HG03095 (cell line): ENCODE measurements around the gene FCGR3A.
A peak's percentile ranks its signal among the peaks of the same experiment; 100 is the strongest.
"Not testable (repeated sequence)": the region's sequence is repeated elsewhere in the genome, so short reads cannot be mapped to it uniquely, and the experiment has no call there.

ENCODE experiments used
- ATAC-seq: cut with Tn5 transposase; IDR thresholded peaks from one replicate; pipeline ENCODE4 v1.9.1; 2021; ENCODE audit warnings: moderate library complexity; ENCODE audit not compliant: unreplicated experiment

FCGR3A gene

DNA sequence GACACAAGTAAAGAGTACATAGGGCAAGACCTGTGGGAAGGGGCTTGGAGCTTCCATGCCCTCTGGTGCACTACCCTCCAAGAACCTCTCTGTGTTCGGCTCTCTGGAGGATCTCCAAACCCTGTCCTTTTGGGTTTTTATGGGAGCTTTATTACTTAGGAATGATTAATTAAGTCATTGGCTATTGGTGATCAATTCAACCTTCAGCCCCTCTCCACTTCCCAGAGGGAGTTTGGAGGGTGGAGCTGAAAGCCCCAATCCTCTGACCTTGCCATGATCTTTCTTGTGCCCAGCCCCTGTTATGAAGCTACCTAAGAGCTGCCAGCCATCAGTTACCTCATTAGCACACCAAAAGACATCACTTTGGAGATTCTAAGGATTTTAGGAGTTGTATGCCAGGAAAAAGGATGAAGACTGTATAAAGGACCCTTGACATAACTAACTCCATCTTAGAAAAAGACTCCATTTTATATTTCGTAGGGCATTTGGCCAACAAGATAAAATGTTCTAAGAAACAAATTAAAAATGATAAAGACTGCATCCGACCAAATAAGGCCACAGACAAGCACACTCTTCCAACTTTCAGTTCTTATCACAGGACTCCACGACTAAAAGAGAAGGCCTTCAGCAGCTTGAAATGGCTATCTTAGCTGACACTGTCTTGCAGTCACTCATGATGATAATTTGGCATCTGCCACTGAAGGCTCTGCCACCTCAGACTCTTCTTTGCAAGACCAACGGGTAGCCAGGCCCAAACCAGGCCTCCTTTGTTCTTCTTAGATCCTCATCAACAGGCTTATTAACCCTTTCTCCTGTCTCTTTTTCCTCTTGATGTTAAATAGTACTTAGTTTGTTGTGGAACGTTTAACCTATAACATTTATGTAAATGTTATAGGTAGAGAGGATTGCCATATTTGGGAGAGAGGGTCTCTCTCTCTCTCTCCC, 8.2 kb upstream of the FCGR3A start:
- ATAC-seq: not testable (repeated sequence)

DNA sequence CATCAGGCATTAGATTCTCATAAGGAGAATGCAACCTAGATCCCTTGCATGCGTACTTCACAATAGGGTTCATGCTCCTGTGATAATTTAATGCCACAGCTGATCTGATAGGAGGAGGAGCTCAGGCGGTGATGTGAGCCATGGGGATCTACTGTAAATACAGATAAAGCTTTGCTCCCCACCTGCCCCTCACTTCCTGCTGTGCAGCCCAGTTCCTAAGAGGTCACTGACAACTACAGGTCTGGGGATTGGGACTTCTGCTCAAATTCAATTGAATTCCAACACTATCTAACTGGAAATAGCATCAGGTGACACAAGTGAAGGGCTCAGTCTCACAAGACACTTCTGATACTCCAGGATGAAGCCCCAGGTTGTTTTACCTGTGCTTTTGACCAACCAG, 7.4 kb upstream of the FCGR3A start:
- not testable (repeated sequence) for ATAC-seq

DNA sequence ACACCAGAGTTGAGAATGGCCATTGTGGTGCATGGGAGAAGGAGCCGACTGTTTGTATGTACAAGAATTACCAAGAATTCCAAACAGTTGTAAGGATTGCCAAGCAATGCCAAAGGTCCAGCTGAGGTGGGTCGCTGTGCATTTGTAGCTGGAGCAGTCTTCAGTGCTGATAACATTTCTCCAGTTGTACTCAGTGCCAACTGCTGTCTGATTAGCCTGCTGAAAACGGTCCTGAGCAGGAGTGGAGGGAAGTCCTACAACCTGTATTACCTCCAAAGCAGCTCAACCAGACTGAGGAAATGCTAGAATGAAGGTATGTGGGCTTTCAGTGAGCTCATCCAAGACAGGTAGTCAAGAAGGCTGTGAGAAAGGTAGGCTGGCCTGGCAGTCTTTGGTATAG, 6.5 kb upstream of the FCGR3A start:
- not testable (repeated sequence) for ATAC-seq

DNA sequence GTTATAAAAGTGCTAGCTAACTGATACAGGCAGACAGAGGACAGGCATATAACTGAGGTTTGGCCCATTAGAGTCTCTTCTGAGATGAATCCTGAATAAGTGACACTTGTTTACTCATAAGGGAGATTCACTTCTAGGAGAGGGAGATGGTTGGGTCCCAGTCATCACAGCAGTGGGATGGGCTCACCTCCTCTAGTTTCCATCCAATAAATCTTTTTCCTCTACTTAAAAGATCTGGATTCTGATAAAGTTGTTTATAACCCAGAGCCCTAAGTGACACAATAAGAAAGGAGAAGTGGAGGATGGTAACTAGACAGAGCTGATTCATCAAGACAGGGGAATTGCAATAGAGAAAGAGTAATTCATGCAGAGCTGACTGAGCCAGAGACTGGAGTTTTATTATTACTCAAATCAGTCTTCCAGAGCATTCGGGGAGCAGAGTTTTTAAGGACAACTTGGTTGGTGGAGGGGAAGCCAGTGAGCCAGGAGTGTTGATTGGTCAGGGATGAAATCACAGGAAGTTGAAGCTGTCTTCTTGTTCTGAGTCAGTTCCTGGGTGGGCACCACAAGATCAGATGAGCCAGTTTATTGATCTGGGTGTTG, 5.3 kb upstream of the FCGR3A start:
- not testable (repeated sequence) for ATAC-seq

DNA sequence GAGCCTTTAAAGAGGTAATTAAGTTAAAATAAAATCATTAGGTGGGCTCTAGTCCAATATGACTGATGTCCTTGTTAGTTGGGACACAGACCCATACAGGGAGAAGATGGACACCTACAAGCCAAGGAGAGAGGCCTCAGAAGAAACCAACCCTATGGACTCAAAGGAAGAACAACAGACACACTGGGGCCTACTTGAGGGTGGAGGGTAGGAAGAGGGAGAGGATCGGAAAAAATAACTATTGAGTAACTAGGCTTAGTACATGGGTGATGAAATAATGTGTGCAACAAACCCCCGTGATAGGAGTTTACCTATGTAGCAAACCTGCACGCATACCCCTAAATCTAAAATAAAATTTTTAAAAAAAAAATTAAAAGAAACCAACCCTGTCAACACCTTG, 4.7 kb upstream of the FCGR3A start:
- not testable (repeated sequence) for ATAC-seq

DNA sequence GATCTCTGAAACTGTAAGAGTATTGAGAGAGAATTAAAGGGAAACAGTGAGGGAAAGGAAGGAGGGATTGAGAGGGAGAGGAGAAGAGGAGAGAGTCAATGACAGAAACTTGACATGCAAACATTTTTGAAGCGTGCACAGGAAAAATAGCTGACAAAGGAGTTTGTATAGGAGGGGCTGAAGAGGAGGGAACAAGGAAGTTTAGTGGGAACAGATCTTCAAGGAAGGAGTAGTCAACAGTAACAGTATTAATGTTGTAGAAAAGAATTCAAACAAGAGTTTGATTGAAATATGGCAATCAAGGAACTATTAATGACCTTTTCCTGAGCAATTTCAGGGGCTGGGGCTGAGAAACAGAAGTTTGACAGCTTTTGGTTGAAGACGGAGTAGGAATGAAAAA, 4.0 kb upstream of the FCGR3A start:
- not testable (repeated sequence) for ATAC-seq

DNA sequence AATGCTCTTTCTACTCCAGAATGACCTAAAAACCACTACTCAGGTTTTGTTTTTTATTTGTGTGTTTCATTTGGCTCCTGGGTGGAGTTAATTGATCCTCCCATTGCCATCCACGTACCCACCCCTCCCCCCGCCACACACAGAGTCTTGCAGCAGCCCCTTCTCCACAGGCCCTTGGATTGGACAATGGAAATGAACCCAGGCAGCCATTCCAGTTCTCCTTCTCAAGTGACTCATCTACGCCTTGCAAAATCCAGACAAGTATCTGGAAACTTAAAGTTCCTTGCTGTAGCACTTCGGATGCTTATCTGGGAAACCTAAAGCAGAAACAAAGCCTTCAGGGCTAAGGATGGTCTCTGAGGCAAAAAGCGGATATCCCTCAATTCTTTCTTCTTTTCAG, 1.3 kb upstream of the FCGR3A start:
- not testable (repeated sequence) for ATAC-seq

DNA sequence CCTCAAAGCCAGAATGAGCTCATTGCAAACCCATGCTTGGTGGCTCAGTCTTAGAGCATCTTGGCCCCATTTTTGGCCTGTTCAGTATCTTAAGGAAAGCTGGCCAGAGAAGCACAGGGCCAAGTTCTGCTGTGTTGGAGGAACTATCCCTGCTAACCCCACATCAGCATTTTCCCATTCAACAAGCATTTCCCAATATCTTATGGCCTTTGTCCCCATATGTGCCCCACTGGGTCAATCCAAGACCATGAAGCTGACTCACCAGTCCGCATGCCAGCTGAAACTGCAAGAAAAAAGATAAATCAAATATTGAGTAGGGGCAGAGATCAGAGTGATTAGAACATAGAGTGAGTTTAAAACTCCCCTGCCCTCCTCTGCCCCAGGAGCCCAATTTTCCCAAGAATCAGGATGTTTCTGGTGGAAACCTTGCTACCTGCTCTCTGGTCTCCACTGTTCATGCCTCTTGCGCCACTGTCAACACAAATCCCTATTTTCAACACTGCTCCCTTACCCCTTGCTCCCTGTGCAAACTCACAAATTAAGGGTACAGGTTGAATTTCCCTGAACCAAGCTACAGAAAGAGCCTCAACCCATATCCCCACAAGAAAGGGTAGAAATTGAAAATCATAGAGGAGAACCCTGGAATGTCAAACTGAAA, 740 bp downstream of the FCGR3A start:
- not testable (repeated sequence) for ATAC-seq

DNA sequence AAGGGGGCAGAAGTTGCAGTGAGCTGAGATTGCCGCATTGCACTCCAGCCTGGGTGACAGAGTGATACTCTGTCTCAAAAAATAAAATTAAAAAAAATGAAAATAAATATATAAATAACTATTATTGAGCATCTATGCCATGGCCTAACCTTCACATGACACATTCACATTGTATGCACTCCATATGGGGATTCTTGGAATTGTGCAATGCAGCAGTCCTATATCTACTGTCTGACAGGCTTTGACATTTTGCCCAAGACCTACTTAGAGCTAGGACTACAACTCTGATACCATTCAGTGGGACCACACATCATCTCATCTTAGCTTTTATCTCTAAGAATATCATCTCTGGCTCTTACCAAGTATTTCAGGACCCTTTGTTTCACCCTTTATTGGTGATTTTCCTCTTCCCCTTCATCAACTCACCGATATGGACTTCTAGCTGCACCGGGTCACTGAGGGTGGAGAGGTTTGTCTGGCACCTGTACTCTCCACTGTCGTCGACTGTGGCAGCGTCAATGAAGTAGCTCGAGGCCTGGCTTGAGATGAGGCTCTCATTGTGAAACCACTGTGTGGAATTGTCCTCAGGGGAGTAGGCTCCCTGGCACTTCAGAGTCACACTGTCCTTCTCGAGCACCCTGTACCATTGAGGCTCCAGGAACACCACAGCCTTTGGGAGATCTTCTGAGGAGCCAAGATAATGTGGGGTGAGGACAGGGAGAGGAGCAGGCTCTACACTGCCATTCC, 1.4 kb downstream of the FCGR3A start:
- ATAC-seq: not testable (repeated sequence)

DNA sequence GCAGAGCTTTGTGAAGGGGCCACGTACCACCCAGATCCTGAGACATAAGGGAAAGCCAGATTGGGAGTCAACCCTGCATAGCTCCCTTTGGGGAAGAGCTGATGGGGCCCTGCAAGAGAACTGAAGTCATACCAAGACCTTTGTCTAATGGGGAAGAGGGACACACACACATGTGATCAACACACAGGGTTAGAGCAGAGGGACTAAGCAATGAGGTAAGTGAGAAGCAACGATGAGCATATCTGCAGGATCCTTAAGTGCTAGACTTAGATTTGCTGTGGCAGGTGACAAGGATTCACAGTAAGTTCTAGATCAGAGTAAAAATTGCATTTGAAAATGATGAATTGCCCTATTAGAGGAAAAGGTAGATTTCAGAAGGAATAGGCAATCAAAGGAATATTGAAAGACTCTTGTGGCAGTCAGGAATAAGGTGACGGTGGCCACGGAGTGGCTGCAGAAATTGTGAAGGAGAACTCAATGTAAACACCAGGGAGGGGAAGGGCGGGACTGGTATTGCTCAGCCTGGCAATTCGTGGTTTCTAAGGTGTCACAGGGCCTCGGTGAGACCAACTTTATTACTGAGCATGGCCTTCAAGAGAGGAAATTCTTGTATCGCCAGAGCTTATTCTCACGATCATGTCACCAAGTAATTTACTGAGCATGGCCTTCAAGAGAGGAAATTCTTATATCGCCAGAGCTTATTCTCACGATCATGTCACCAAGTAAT, 4.5 kb downstream of the FCGR3A start:
- not testable (repeated sequence) for ATAC-seq

DNA sequence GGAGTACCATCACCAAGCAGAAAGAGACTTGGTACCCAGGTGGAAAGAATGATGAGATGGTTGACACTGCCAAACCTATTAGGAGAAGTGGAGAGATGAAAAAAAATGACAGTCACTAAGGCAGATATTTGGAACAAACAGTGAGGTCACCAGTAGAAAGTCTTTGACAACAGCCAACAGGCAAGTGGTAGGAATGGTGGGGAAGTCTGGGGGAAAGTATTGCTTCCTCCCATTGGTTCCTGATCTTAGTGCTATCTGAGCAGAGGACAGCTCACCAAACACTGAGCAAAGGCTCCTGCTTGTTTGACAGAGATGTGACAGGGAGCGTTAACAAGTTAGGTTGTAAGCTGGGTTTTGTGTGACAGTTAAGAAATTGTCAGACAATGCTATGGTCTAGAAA, 6.5 kb downstream of the FCGR3A start:
- not testable (repeated sequence) for ATAC-seq

DNA sequence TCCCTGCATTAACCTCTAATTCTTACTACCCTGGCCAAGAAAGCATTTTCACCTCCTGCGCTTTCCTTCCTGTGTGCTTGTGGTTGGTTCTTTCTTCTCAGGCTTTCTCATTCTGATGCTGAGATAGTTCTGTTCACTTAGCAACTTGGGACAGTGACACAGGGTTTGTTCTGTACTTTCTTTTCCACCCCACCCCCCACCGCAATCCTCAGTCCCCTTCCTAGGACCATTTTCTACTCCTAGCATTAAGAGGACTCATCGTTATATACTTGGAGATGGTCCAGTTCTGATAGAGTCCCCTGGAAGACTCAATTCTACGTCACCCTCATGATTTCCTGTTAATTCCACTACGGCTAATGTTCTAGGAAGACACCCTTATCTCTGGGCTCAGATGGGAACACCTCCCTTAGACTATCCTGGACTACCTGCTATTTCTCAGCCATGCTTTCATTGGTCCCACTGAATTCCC, 7.5 kb downstream of the FCGR3A start:
- peak; percentile 64 for ATAC-seq

DNA sequence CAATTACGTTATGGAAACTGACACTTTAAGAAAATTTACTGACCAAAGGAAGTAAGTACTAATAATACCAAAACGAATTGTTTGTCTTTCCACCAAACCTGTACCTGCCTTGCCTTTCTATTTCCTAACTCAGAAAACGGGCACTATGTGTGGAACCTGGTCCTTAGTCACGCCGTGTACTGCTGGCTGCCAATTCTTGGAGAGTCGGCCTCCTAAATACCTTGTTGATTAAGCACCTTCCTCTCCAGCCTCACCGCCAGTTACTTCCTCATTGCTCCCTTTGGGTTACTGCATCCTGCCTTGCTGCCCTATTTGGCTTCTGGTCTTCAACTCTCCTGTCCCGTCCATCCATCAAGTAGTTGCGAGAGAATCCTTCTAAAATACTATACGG, 9.1 kb downstream of the FCGR3A start:
- ATAC-seq: peak; percentile 18

DNA sequence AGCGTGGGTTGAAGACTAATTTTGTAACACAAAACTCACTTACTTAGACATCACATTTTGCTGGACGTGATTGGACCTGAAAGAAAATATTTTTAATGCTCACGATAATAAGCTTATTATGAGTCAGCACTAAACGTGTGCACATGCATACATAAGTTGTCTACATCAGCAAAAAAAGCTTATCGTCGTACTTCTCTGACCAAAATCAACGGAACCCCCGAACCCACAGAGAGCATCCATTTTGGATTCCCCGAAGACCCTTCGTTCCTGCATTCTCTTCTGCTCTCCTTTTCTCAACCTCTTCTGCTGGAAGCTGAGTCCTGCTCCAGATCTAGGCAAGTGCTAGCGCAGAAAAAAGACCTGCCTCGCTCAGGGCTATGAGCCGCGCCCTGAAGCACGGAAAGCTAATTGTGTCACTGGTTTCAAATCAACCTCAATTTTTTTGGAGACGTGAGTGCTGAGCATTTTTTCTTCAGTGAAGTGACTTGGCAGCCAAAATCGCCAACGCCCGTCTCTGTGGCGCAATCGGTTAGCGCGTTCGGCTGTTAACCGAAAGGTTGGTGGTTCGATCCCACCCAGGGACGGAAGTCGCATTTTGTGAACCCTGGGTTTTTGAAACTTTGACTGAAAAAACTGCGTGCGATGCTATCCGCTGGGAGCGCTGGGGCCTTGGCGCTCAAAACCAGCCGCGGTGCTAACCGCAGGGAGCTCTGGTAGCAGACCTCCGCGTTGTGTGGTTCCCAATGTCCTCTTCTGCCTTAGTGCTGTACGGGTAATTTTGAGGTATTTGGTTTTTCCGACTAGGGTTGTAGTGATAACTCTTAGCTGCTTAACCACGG, 9.7 kb downstream of the FCGR3A start:
- ATAC-seq: peak; percentile 45

DNA sequence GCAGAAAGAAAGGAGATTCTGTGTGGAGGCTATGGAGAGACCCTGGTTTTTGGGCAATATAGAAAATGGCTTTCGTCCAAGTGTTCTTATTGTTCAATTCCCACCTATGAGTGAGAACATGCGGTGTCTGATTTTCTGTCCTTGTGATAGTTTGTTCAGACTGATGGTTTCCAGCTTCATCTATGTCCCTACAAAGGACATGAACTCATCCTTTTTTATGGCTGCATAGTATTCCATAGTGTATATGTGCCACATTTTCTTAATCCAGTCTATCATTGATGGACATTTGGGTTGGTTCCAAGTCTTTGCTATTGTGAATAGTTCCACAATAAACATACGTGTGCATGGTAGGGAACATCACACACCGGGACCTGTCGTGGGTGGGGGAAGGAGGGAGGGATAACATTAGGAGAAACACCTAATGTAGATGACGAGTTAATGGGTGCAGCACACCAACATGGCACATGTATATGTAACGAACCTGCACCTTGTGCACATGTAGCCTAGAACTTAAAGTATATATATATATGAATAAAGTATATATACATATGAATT, 10.6 kb downstream of the FCGR3A start:
- ATAC-seq: not testable (repeated sequence)

DNA sequence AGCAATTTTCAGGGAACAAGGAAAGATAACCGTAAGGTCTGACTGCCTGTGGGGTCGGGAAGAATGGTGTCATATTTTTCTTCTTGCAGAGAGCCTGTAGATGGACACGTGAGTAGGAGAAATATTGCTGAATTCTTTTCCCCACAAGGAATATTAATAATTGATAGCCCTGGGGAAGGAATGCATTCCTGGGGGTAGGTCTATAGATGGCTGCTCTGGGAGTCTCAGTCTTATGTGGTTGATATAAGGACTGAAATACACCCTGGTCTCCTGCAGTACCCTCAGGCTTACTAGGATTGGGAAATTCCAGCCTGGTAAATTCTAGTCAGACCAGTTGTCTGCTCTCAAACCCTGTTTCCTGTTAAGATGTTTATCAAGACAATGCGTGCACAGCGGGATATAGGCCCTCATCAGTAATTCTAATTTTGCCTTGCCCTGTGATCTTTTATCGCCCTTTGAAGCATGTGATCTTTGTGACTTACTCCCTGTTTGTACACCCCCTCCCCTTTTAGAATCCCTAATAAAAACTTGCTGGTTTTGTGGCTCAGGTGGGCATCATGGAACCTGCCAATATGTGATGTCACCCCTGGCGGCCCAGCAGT, 12.4 kb downstream of the FCGR3A start:
- ATAC-seq: not testable (repeated sequence)

DNA sequence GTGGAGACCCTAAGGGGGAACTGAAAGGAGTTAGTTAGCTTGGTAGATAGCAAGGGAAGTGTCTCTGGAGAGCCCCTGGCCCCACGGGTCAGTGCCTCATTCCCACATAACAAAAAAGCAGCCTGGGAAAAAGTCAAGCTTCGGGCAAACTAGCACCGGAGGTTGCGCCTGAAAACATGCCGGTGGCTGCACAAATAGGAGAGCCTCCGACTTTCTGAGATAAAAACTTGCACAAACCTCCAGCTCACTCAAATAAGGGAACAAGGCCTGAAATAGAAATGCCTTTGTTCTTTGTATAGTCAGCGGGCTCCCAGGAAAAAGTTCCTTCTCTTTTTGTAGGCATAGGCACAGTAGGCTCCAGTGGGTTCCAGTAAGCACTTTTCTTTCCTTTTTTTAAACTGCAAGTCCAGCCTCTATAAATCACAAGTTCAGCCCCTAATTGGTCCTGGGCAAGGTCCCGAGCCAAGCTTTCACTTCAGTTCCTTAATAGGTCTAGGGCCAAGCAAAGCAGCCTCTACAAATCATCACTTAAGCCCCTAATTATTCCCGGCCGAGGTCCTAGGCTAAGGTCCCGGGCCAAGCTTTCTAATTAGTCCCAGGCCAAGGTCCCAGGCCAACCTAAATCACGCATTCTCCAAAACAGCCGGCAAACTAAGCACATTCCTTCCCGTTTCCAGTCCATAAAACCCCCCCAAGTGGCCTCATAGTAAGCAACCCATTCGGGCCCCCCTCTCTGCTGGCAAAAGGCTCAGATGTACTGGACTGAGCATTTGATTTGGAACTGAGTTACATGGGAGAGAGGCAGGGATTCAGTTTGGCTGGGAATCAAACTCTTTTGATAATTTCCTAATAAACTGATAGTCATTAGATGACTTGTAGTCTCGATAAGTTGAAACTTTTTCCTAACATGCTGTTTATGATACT, 16.7 kb downstream of the FCGR3A start:
- not testable (repeated sequence) for ATAC-seq
